ENCODE measurements around the gene FAT3. TPM values are rescaled to one million over a fixed set of nuclear protein-coding genes. Genes with fewer than 3 reads are reported as not detected.

The FAT3 gene
- total and polyA plus RNA-seq, 2 experiments from 2014 or later = 1.8 to 15.9 TPM

DNA sequence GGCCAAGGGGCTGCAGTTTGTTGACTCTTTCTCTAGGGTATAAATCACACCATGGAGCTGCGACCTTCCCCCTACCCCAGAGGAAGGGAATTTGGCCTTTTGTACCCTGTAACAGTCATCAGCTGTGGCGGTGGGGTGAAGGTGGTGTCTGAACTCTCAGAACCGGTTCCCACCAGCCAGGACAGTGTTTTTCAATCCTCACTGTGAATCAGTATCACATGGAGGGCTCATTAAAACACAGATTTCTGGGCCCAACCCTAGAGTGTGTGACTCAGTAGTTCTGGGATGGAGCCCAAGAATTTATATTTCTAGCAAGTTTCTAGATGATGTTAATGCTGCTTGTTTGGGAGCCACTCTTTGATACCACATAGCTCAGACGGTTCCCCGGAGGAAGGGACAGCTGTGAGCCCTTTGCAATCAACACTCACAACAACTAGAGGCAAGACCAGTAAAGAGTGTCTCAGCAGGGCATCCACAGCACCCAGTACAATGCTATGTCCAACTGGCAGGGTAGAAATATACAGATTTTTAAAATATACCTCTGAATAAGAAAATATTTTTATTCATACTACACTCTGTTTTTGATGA is 43.9 kb upstream of the FAT3 start:
- no peaks in the 10 kb centered on the region for H3K9me2 ChIP-seq (replicated peaks; ENCODE audit: insufficient read depth)
- no peaks in the 10 kb centered on the region for H4K20me1 ChIP-seq (ENCODE audit: insufficient read depth, poor library complexity, severe bottlenecking)
- H3K4me1 ChIP-seq (ENCODE audit: insufficient read depth) = no peaks in the 10 kb centered on the region
- 56% methylated on average over 5 of the region's 5 CpGs for WGBS (ENCODE audit: low lambda C conversion rate, missing lambda C conversion rate)
- H3K27me3 ChIP-seq = no peaks in the 10 kb centered on the region
- H3K36me3 ChIP-seq (replicated peaks; ENCODE audit: insufficient read depth, low read depth) = no peaks in the 10 kb centered on the region
- H3K9me3 ChIP-seq (ENCODE audit: low read depth) = no peaks in the 10 kb centered on the region
- H2AFZ ChIP-seq = no peak overlapping the region
- no peak overlapping the region for H3K4me2 ChIP-seq
- no peak overlapping the region for H3K4me3 ChIP-seq
- H3K27ac ChIP-seq = peak overlapping the region; percentile 22
- peak; percentile 26 for DNase-seq (ENCODE audit: low spot score)
- TF ChIP-seq EZH2phosphoT487 (IDR thresholded peaks at IDR 0.05; ENCODE audit: low read depth, severe bottlenecking, unreplicated experiment) = no peak
- TF ChIP-seq, protein P1, sequence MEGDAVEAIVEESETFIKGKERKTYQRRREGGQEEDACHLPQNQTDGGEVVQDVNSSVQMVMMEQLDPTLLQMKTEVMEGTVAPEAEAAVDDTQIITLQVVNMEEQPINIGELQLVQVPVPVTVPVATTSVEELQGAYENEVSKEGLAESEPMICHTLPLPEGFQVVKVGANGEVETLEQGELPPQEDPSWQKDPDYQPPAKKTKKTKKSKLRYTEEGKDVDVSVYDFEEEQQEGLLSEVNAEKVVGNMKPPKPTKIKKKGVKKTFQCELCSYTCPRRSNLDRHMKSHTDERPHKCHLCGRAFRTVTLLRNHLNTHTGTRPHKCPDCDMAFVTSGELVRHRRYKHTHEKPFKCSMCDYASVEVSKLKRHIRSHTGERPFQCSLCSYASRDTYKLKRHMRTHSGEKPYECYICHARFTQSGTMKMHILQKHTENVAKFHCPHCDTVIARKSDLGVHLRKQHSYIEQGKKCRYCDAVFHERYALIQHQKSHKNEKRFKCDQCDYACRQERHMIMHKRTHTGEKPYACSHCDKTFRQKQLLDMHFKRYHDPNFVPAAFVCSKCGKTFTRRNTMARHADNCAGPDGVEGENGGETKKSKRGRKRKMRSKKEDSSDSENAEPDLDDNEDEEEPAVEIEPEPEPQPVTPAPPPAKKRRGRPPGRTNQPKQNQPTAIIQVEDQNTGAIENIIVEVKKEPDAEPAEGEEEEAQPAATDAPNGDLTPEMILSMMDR (IDR thresholded peaks at IDR 0.05; ENCODE audit: poor library complexity) = no peak
- no peak for TF ChIP-seq EZH2 (IDR thresholded peaks at IDR 0.05; ENCODE audit: borderline replicate concordance)
- no peaks in the 10 kb centered on the region for H3K79me2 ChIP-seq

DNA sequence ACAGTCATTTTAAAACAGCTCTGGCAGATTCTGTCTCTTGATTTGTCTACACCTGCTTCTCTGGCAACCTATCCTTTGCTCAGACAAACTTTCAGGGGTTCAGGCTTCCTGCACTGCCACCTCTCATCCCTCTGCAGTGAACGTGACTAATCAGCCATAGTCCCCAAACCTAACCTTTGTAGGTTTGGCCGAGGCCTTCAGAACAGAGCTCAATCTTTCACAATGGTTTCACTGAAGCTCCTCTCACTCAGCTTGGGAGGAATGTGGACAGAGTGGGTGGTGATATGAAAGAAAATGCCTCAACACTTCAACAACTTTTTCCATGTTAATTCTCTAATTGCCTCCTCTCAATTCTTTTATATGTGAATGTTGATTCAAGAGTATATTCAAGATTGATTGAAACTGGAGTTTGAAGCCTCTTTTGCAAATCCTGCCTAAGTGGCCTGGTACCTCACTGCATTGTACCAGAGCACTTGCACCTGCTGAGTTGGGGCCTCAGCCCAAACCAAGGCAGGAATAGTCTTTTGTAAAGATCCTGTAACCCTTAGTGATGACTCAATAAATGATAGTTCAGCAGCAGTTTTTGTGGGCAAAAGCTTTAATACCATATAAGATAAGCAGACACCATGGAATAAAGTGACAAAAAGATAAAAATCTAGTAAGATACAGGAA is 33.9 kb upstream of the FAT3 start:
- H3K27ac ChIP-seq = no peak overlapping the region
- no peak overlapping the region for H3K4me2 ChIP-seq
- no peak overlapping the region for H2AFZ ChIP-seq
- no peaks in the 10 kb centered on the region for H3K9me2 ChIP-seq (replicated peaks; ENCODE audit: insufficient read depth)
- no peak overlapping the region for H3K4me3 ChIP-seq
- no peaks in the 10 kb centered on the region for H3K79me2 ChIP-seq
- no peaks in the 10 kb centered on the region for H3K27me3 ChIP-seq
- 80% methylated on average over 2 of the region's 2 CpGs for WGBS (ENCODE audit: low lambda C conversion rate, missing lambda C conversion rate)
- H3K4me1 ChIP-seq (ENCODE audit: insufficient read depth) = no peaks in the 10 kb centered on the region
- H3K36me3 ChIP-seq (replicated peaks; ENCODE audit: insufficient read depth, low read depth) = no peaks in the 10 kb centered on the region
- DNase-seq (ENCODE audit: low spot score) = no peak
- H4K20me1 ChIP-seq (ENCODE audit: insufficient read depth, poor library complexity, severe bottlenecking) = no peaks in the 10 kb centered on the region
- no peak for TF ChIP-seq EZH2 (IDR thresholded peaks at IDR 0.05; ENCODE audit: borderline replicate concordance)
- TF ChIP-seq EZH2phosphoT487 (IDR thresholded peaks at IDR 0.05; ENCODE audit: low read depth, severe bottlenecking, unreplicated experiment) = no peak
- TF ChIP-seq, protein P1 (IDR thresholded peaks at IDR 0.05; ENCODE audit: poor library complexity) = no peak
- no peaks in the 10 kb centered on the region for H3K9me3 ChIP-seq (ENCODE audit: low read depth)

DNA sequence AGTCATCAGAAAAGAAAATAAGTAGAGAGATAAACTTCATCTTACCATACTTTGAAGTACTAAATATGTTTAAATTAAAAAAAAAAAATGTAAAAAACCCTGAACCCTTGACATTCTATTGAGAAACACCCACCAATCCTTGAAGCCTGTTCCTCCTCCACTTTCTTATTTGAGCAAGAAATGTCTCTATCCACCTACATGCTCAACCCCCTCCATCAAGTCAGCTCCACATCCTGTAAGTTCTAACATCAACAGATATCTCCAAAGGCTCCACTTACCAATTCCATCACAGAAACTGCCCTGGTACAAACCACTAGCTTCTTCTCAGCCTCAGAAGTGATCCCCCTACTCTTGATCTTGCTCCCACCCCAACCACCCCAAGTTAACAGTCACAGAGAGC is 32.5 kb upstream of the FAT3 start:
- Histone ChIP-seq H3K4me2 (no peak overlapping the region), H3K9me2 (replicated peaks; ENCODE audit: insufficient read depth) (no peaks in the 10 kb centered on the region), H2AFZ (no peak overlapping the region), H3K27ac (no peak overlapping the region), H3K9me3 (ENCODE audit: low read depth) (no peaks in the 10 kb centered on the region), H3K79me2 (no peaks in the 10 kb centered on the region), H3K4me1 (ENCODE audit: insufficient read depth) (no peaks in the 10 kb centered on the region), H4K20me1 (ENCODE audit: insufficient read depth, poor library complexity, severe bottlenecking) (no peaks in the 10 kb centered on the region), H3K36me3 (replicated peaks; ENCODE audit: insufficient read depth, low read depth) (no peaks in the 10 kb centered on the region), H3K4me3 (no peak overlapping the region), H3K27me3 (no peaks in the 10 kb centered on the region)
- DNase-seq (ENCODE audit: low spot score) = no peak
- no peak for TF ChIP-seq EZH2 (IDR thresholded peaks at IDR 0.05; ENCODE audit: borderline replicate concordance)
- TF ChIP-seq, protein P1 (IDR thresholded peaks at IDR 0.05; ENCODE audit: poor library complexity) = no peak
- no peak for TF ChIP-seq EZH2phosphoT487 (IDR thresholded peaks at IDR 0.05; ENCODE audit: low read depth, severe bottlenecking, unreplicated experiment)
